ENCODE measurements around the gene LRRC15.

LRRC15 gene

GRCh38 chr3:194343561-194343893, 26.0 kb downstream of the LRRC15 start:
- Histone ChIP-seq H3K4me1 (ENCODE audit: insufficient read depth, low read length) (no peaks in the 10 kb centered on the region), H3K9me3 (ENCODE audit: low read length) (no peaks in the 10 kb centered on the region), H3K27me3 (ENCODE audit: control insufficient read depth in 1 of 2, insufficient read depth in 2 of 2, low read length in 2 of 2) (no peaks in the 10 kb centered on the region), H3K9ac (ENCODE audit: low read length) (no peak overlapping the region), H3K27ac (ENCODE audit: low read depth, low read length) (no peak overlapping the region), H3K36me3 (ENCODE audit: insufficient read depth, low read length) (no peaks in the 10 kb centered on the region), H3K4me3 (ENCODE audit: low read depth in 1 of 2, low read length in 2 of 2) (no peak overlapping the region)

GRCh38 chr3:194342861-194343560, 26.5 kb downstream of the LRRC15 start:
- H3K27ac ChIP-seq (ENCODE audit: low read depth, low read length) = no peak overlapping the region
- H3K9ac ChIP-seq (ENCODE audit: low read length) = no peak overlapping the region
- H3K36me3 ChIP-seq (ENCODE audit: insufficient read depth, low read length) = no peaks in the 10 kb centered on the region
- H3K4me1 ChIP-seq (ENCODE audit: insufficient read depth, low read length) = no peaks in the 10 kb centered on the region
- H3K4me3 ChIP-seq (ENCODE audit: low read depth in 1 of 2, low read length in 2 of 2) = no peak overlapping the region
- H3K27me3 ChIP-seq (ENCODE audit: control insufficient read depth in 1 of 2, insufficient read depth in 2 of 2, low read length in 2 of 2) = no peaks in the 10 kb centered on the region
- no peaks in the 10 kb centered on the region for H3K9me3 ChIP-seq (ENCODE audit: low read length)

GRCh38 chr3:194340757-194341400, 28.7 kb downstream of the LRRC15 start:
- H3K36me3 ChIP-seq (ENCODE audit: insufficient read depth, low read length) = no peaks in the 10 kb centered on the region
- no peak overlapping the region for H3K27ac ChIP-seq (ENCODE audit: low read depth, low read length)
- H3K4me3 ChIP-seq (ENCODE audit: low read depth in 1 of 2, low read length in 2 of 2) = no peak overlapping the region
- no peaks in the 10 kb centered on the region for H3K27me3 ChIP-seq (ENCODE audit: control insufficient read depth in 1 of 2, insufficient read depth in 2 of 2, low read length in 2 of 2)
- no peaks in the 10 kb centered on the region for H3K4me1 ChIP-seq (ENCODE audit: insufficient read depth, low read length)
- no peak overlapping the region for H3K9ac ChIP-seq (ENCODE audit: low read length)
- no peaks in the 10 kb centered on the region for H3K9me3 ChIP-seq (ENCODE audit: low read length)

GRCh38 chr3:194339840-194340239, 29.7 kb downstream of the LRRC15 start:
- no peak overlapping the region for H3K4me3 ChIP-seq (ENCODE audit: low read depth in 1 of 2, low read length in 2 of 2)

GRCh38 chr3:194339356-194339755, 30.2 kb downstream of the LRRC15 start:
- Histone ChIP-seq H3K27ac (ENCODE audit: low read depth, low read length) (no peak overlapping the region), H3K27me3 (ENCODE audit: control insufficient read depth in 1 of 2, insufficient read depth in 2 of 2, low read length in 2 of 2) (no peaks in the 10 kb centered on the region), H3K9me3 (ENCODE audit: low read length) (no peaks in the 10 kb centered on the region), H3K4me1 (ENCODE audit: insufficient read depth, low read length) (no peaks in the 10 kb centered on the region), H3K36me3 (ENCODE audit: insufficient read depth, low read length) (no peaks in the 10 kb centered on the region), H3K4me3 (ENCODE audit: low read depth in 1 of 2, low read length in 2 of 2) (no peak overlapping the region), H3K9ac (ENCODE audit: low read length) (no peak overlapping the region)

More at GRCh38 chr3:194339840-194340239, 29.7 kb downstream of the LRRC15 start:
- H3K27me3 ChIP-seq (ENCODE audit: control insufficient read depth in 1 of 2, insufficient read depth in 2 of 2, low read length in 2 of 2) = no peaks in the 10 kb centered on the region
- no peaks in the 10 kb centered on the region for H3K9me3 ChIP-seq (ENCODE audit: low read length)
- H3K36me3 ChIP-seq (ENCODE audit: insufficient read depth, low read length) = no peaks in the 10 kb centered on the region
- no peak overlapping the region for H3K9ac ChIP-seq (ENCODE audit: low read length)
- no peaks in the 10 kb centered on the region for H3K4me1 ChIP-seq (ENCODE audit: insufficient read depth, low read length)
- no peak overlapping the region for H3K27ac ChIP-seq (ENCODE audit: low read depth, low read length)

GRCh38 chr3:194337965-194338753, 31.4 kb downstream of the LRRC15 start:
- Histone ChIP-seq H3K36me3 (ENCODE audit: insufficient read depth, low read length) (no peaks in the 10 kb centered on the region), H3K27ac (ENCODE audit: low read depth, low read length) (no peak overlapping the region), H3K9me3 (ENCODE audit: low read length) (no peaks in the 10 kb centered on the region), H3K9ac (ENCODE audit: low read length) (no peak overlapping the region), H3K4me1 (ENCODE audit: insufficient read depth, low read length) (no peaks in the 10 kb centered on the region), H3K4me3 (ENCODE audit: low read depth in 1 of 2, low read length in 2 of 2) (no peak overlapping the region), H3K27me3 (ENCODE audit: control insufficient read depth in 1 of 2, insufficient read depth in 2 of 2, low read length in 2 of 2) (peaks cover under 1 to 5% of the 10 kb centered on the region in 2 donors)

GRCh38 chr3:194336601-194337355, 32.8 kb downstream of the LRRC15 start:
- H3K27ac ChIP-seq (ENCODE audit: low read depth, low read length) = no peak overlapping the region
- no peaks in the 10 kb centered on the region for H3K9me3 ChIP-seq (ENCODE audit: low read length)

GRCh38 chr3:194333981-194334320, 35.6 kb downstream of the LRRC15 start:
- H3K4me1 ChIP-seq (ENCODE audit: insufficient read depth, low read length) = peaks cover 8% of the 10 kb centered on the region
- no peak overlapping the region for H3K9ac ChIP-seq (ENCODE audit: low read length)

More at GRCh38 chr3:194336601-194337355, 32.8 kb downstream of the LRRC15 start:
- Histone ChIP-seq H3K27me3 (ENCODE audit: control insufficient read depth in 1 of 2, insufficient read depth in 2 of 2, low read length in 2 of 2) (peaks cover 6 to 15% of the 10 kb centered on the region in 2 donors), H3K4me3 (ENCODE audit: low read depth in 1 of 2, low read length in 2 of 2) (no peak overlapping the region), H3K9ac (ENCODE audit: low read length) (no peak overlapping the region), H3K4me1 (ENCODE audit: insufficient read depth, low read length) (no peaks in the 10 kb centered on the region), H3K36me3 (ENCODE audit: insufficient read depth, low read length) (no peaks in the 10 kb centered on the region)

GRCh38 chr3:194333212-194333980, 36.1 kb downstream of the LRRC15 start:
- Histone ChIP-seq H3K27ac (ENCODE audit: low read depth, low read length) (no peak overlapping the region), H3K9ac (ENCODE audit: low read length) (no peak overlapping the region), H3K36me3 (ENCODE audit: insufficient read depth, low read length) (no peaks in the 10 kb centered on the region), H3K9me3 (ENCODE audit: low read length) (no peaks in the 10 kb centered on the region), H3K4me1 (ENCODE audit: insufficient read depth, low read length) (peaks cover 8% of the 10 kb centered on the region), H3K27me3 (ENCODE audit: control insufficient read depth in 1 of 2, insufficient read depth in 2 of 2, low read length in 2 of 2) (peaks cover 6 to 15% of the 10 kb centered on the region in 2 donors), H3K4me3 (ENCODE audit: low read depth in 1 of 2, low read length in 2 of 2) (peak overlapping the region; percentile 25 to 30)

More at GRCh38 chr3:194333981-194334320, 35.6 kb downstream of the LRRC15 start:
- peaks cover 6 to 15% of the 10 kb centered on the region in 2 donors for H3K27me3 ChIP-seq (ENCODE audit: control insufficient read depth in 1 of 2, insufficient read depth in 2 of 2, low read length in 2 of 2)
- no peak overlapping the region for H3K4me3 ChIP-seq (ENCODE audit: low read depth in 1 of 2, low read length in 2 of 2)
- H3K36me3 ChIP-seq (ENCODE audit: insufficient read depth, low read length) = no peaks in the 10 kb centered on the region
- H3K9me3 ChIP-seq (ENCODE audit: low read length) = no peaks in the 10 kb centered on the region
- H3K27ac ChIP-seq (ENCODE audit: low read depth, low read length) = no peak overlapping the region

GRCh38 chr3:194332858-194333211, 36.7 kb downstream of the LRRC15 start:
- Histone ChIP-seq H3K4me1 (ENCODE audit: insufficient read depth, low read length) (peaks cover 8% of the 10 kb centered on the region), H3K4me3 (ENCODE audit: low read depth in 1 of 2, low read length in 2 of 2) (no peak overlapping the region), H3K36me3 (ENCODE audit: insufficient read depth, low read length) (no peaks in the 10 kb centered on the region), H3K9ac (ENCODE audit: low read length) (no peak overlapping the region), H3K9me3 (ENCODE audit: low read length) (no peaks in the 10 kb centered on the region), H3K27me3 (ENCODE audit: control insufficient read depth in 1 of 2, insufficient read depth in 2 of 2, low read length in 2 of 2) (peaks cover 6 to 15% of the 10 kb centered on the region in 2 donors), H3K27ac (ENCODE audit: low read depth, low read length) (no peak overlapping the region)

All from muscle layer of colon (tissue), 2 donors.